Activated CD4-positive, alpha-beta memory T cell treated with anti-CD3 and anti-CD28 coated beads, Interleukin-2, amount 10 ng/mL, durations not matched to agents 7 days and 5 days (primary cell): ENCODE results near the gene TRIM47. TPM values are rescaled to one million over a fixed set of nuclear protein-coding genes. Genes with fewer than 3 reads are reported as not detected.

Source experiments
- CTCF ChIA-PET: fragments of 350-600 bp; sonication (Branson Sonifier 250); formaldehyde crosslinking; loops from one replicate; lab custom pipeline; 2021; ENCODE audit warnings: antibody characterized with exemption, inconsistent platforms; lab: Charles Lee
- POLR2A ChIA-PET: fragments of 350-600 bp; sonication (Branson Sonifier 250); formaldehyde crosslinking; loops from one replicate; lab custom pipeline; 2021; ENCODE audit warnings: antibody characterized with exemption; lab: Charles Lee
- DNase-seq: peaks from one replicate; pipeline ENCODE4 v3.0.0-alpha.2; 2020
- H3K27ac Mint-ChIP-seq: one replicate; pipeline ENCODE4 v1.8.0; 2021; ENCODE audit warnings: mild to moderate bottlenecking, mixed read lengths
- H3K27me3 Mint-ChIP-seq: one replicate; pipeline ENCODE4 v1.8.0; 2021; ENCODE audit warnings: mixed read lengths
- H3K36me3 Mint-ChIP-seq: one replicate; pipeline ENCODE4 v1.8.0; 2021; ENCODE audit warnings: low read depth, mixed read lengths
- H3K4me1 Mint-ChIP-seq: one replicate; pipeline ENCODE4 v1.8.0; 2021; ENCODE audit warnings: mixed read lengths
- H3K4me3 Mint-ChIP-seq: one replicate; pipeline ENCODE4 v1.8.0; 2021; ENCODE audit warnings: mild to moderate bottlenecking, mixed read lengths
- H3K9me3 Mint-ChIP-seq: one replicate; pipeline ENCODE4 v1.8.0; 2021; ENCODE audit warnings: mixed read lengths
- total RNA-seq, 2 experiments: library from RNA; stranded (reverse); gene quantifications; one replicate each; pipeline ENCODE4 v1.2.3, GENCODE V29; 2021

TRIM47 gene
- total RNA-seq, 2 experiments from 2014 or later = 31.9 to 33.8 TPM

GRCh38 chr17:75845933-75846691, 32.3 kb downstream of the TRIM47 start:
- H3K4me1 Mint-ChIP-seq = peaks cover 31% of the 10 kb centered on the region
- peak overlapping the region; percentile 81 for H3K27ac Mint-ChIP-seq
- peaks cover 45% of the 10 kb centered on the region for H3K36me3 Mint-ChIP-seq
- POLR2A ChIA-PET = interaction anchor here (1.6 to 8.7 kb wide), 8 partner anchors 9 to 179 kb away, joined by 7 to 87 read pairs (median 40); partner anchors contain the start of genes RECQL5, SAP30BP, TRIM65 and UNK
- peak overlapping the region; percentile 43 for H3K4me3 Mint-ChIP-seq
- no peaks in the 10 kb centered on the region for H3K27me3 Mint-ChIP-seq
- H3K9me3 Mint-ChIP-seq = no peaks in the 10 kb centered on the region
- CTCF ChIA-PET = interaction anchor here (0.8 to 6.9 kb wide), 10 partner anchors 12 to 159 kb away, joined by 3 to 85 read pairs (median 4); partner anchors contain the start of genes TRIM65, UNK and WBP2
- DNase-seq = no peak

GRCh38 chr17:75845058-75845711, 33.2 kb downstream of the TRIM47 start:
- CTCF ChIA-PET = interaction anchor here (0.8 to 6.9 kb wide), 9 partner anchors 13 to 161 kb away, joined by 3 to 85 read pairs (median 4); partner anchors contain the start of genes TRIM65, UNK and WBP2
- Mint-ChIP-seq H3K4me3 (peak overlapping the region; percentile 56), H3K27ac (peak overlapping the region; percentile 81), H3K36me3 (peaks cover 45% of the 10 kb centered on the region), H3K4me1 (peaks cover 33% of the 10 kb centered on the region), H3K9me3 (no peaks in the 10 kb centered on the region), H3K27me3 (no peaks in the 10 kb centered on the region)
- POLR2A ChIA-PET = interaction anchor here (1.2 to 8.7 kb wide), 13 partner anchors 10 to 178 kb away, joined by 4 to 87 read pairs (median 13); partner anchors contain the start of genes RECQL5, SAP30BP, TRIM65 and UNK
- peak; percentile 72 for DNase-seq

DNA sequence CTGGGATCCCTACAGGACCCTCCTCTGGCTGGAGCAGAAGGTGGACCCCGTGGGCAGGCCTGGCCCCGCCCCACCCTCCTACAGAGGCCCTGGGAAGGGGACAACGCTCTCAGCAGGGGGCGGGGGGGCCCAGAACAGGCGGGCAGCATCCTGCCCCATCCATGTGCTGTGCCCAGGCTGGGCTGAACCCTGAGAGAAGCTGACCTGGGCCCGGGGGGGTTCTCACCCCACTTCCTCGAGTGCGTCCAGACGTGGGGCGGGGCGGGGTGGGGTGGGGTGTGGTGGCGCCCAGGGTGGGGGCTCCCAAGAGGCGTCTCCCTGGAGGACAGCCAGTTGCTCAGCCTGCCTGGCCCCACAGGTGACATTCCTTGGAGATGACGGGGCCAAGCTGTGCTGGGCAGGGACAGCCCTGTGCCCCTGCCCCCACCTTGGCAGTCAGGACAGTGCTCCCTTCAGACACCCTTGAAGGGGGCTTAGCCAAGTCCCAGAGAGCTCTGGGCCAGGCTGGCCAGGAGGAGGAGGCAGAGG, 33.8 kb downstream of the TRIM47 start:
- peaks cover 48% of the 10 kb centered on the region for H3K36me3 Mint-ChIP-seq
- no peaks in the 10 kb centered on the region for H3K9me3 Mint-ChIP-seq
- no peaks in the 10 kb centered on the region for H3K27me3 Mint-ChIP-seq
- peak overlapping the region; percentile 97 for H3K4me3 Mint-ChIP-seq
- DNase-seq = no peak
- H3K27ac Mint-ChIP-seq = peak overlapping the region; percentile 96
- POLR2A ChIA-PET = interaction anchor here (1.2 to 8.7 kb wide), 15 partner anchors 10 to 388 kb away, joined by 3 to 87 read pairs (median 11); partner anchors contain the start of genes RECQL5, SAP30BP, TMEM94 and TRIM65
- CTCF ChIA-PET = interaction anchor here (0.5 to 6.9 kb wide), 14 partner anchors 13 to 222 kb away, joined by 3 to 85 read pairs (median 6); partner anchors contain the start of genes GALK1, UNK and WBP2
- H3K4me1 Mint-ChIP-seq = peaks cover 34% of the 10 kb centered on the region

GRCh38 chr17:75843577-75844529, 34.5 kb downstream of the TRIM47 start, which contains the start of gene UNC13D:
Gene UNC13D, minus strand, starts transcription at chr17:75844404. Its CDS starts 67 bp downstream, at chr17:75844337.
- Mint-ChIP-seq H3K4me3 (peak within 1 kb of the TSS; percentile 97), H3K27me3 (no peaks in the 10 kb centered on the region), H3K4me1 (peaks cover 35% of the 10 kb centered on the region), H3K36me3 (peaks cover 52% of the 10 kb centered on the region), H3K9me3 (no peaks in the 10 kb centered on the region), H3K27ac (peak within 1 kb of the TSS; percentile 96)
- ChIA-PET POLR2A (interaction anchor here (0.7 to 8.7 kb wide), 17 partner anchors 10 to 387 kb away, joined by 3 to 87 read pairs (median 11); partner anchors contain the start of genes MRPL38, TMEM94, TRIM65 and UNK), CTCF (interaction anchor here (0.5 to 6.9 kb wide), 18 partner anchors 10 to 223 kb away, joined by 3 to 85 read pairs (median 4); partner anchors contain the start of genes GALK1, TRIM65 and WBP2)
- peak; percentile 72 for DNase-seq

DNA sequence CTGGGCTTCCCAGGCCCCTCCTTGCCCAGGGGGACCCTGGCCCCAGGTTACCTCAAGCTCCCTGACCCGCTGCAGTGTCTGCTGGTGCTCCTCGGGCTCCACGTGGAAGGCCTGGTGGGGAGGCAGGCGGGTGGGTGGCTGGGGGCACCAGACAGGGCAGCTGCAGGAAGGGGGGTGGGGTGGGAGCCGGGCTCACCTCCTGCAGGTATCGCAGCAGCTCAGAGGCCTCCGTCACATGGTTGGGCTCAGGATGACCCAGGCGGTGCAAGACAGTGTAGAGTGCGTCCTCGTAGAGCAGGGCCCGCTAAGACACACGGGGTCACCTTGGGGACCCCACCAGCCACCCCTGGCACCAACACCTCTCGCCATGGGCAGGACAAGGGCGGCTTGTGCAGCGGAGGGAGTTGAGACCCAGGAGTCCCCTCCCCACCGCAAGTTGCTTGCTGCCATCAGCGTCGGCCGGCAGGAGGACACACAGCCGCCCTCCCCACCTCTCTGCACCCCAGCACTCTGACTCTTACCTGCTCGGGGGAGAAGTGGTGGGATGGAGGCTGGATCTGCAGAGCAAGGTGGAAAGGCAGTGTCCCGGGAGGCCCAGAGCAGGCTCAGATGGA, 35.3 kb downstream of the TRIM47 start:
- no peaks in the 10 kb centered on the region for H3K9me3 Mint-ChIP-seq
- peak; percentile 46 for DNase-seq
- peak overlapping the region; percentile 96 for H3K27ac Mint-ChIP-seq
- ChIA-PET CTCF (interaction anchor here (0.6 to 6.9 kb wide), 10 partner anchors 10 to 139 kb away, joined by 3 to 85 read pairs (median 5); partner anchors contain the start of genes TRIM65 and WBP2), POLR2A (interaction anchor here (0.6 to 8.7 kb wide), 17 partner anchors 9 to 387 kb away, joined by 3 to 87 read pairs (median 7); partner anchors contain the start of genes GALK1, MRPL38, TMEM94 and TRIM65)
- H3K27me3 Mint-ChIP-seq = no peaks in the 10 kb centered on the region
- H3K4me1 Mint-ChIP-seq = peaks cover 29% of the 10 kb centered on the region
- peaks cover 52% of the 10 kb centered on the region for H3K36me3 Mint-ChIP-seq
- H3K4me3 Mint-ChIP-seq = peak overlapping the region; percentile 97

DNA sequence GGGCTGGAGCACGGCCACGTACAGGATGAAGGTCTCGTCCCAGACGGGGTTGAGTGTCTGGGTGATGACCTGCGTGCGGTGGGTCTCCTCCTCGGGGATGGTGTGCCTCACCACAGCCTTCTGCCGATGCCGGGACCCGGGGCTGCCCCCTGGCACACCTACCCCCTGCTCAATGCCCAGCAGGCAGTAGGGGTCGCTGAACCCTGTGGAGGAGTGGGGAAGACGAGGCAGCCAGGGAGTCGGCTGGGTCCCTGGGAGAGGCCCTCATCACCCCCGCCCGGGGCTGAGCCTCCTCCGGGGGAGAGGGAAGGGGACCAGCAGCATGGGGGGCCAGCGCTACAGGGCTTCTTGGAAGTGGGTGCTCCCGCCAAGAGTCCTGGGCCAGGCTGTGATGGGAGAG, 36.0 kb downstream of the TRIM47 start:
- no peaks in the 10 kb centered on the region for H3K9me3 Mint-ChIP-seq
- peaks cover 27% of the 10 kb centered on the region for H3K4me1 Mint-ChIP-seq
- DNase-seq = no peak
- peak overlapping the region; percentile 97 for H3K4me3 Mint-ChIP-seq
- no peaks in the 10 kb centered on the region for H3K27me3 Mint-ChIP-seq
- ChIA-PET CTCF (interaction anchor here (1.8 to 6.9 kb wide), 3 partner anchors 16 to 89 kb away, joined by 5 to 85 read pairs (median 7); partner anchors contain the start of gene WBP2), POLR2A (interaction anchor here (0.6 to 8.7 kb wide), 11 partner anchors 8 to 77 kb away, joined by 3 to 87 read pairs (median 18); partner anchors contain the start of genes GALK1, TRIM65, UNK and WBP2)
- no peak overlapping the region for H3K27ac Mint-ChIP-seq
- peaks cover 51% of the 10 kb centered on the region for H3K36me3 Mint-ChIP-seq

GRCh38 chr17:75840799-75841164, 37.6 kb downstream of the TRIM47 start:
- H3K27me3 Mint-ChIP-seq = no peaks in the 10 kb centered on the region
- H3K9me3 Mint-ChIP-seq = no peaks in the 10 kb centered on the region
- DNase-seq = no peak
- peaks cover 28% of the 10 kb centered on the region for H3K4me1 Mint-ChIP-seq
- peak overlapping the region; percentile 21 for H3K27ac Mint-ChIP-seq
- ChIA-PET POLR2A (interaction anchor here (2.1 kb wide), 1 partner anchor 8 kb away, joined by 5 read pairs; no protein-coding TSS in a partner anchor), CTCF (interaction anchor here (1.0 kb wide), 1 partner anchor 87 kb away, joined by 3 read pairs; no protein-coding TSS in a partner anchor)
- no peak overlapping the region for H3K4me3 Mint-ChIP-seq
- H3K36me3 Mint-ChIP-seq = peaks cover 42% of the 10 kb centered on the region

GRCh38 chr17:75839942-75840798, 38.2 kb downstream of the TRIM47 start:
- ChIA-PET CTCF (interaction anchor here (1.0 kb wide), 1 partner anchor 87 kb away, joined by 3 read pairs; no protein-coding TSS in a partner anchor), POLR2A (interaction anchor here (0.6 to 2.1 kb wide), 2 partner anchors 8 to 63 kb away, joined by 3 to 5 read pairs; no protein-coding TSS in a partner anchor)
- H3K4me1 Mint-ChIP-seq = peaks cover 24% of the 10 kb centered on the region
- H3K27ac Mint-ChIP-seq = no peak overlapping the region
- no peaks in the 10 kb centered on the region for H3K9me3 Mint-ChIP-seq
- peaks cover 39% of the 10 kb centered on the region for H3K36me3 Mint-ChIP-seq
- no peaks in the 10 kb centered on the region for H3K27me3 Mint-ChIP-seq
- H3K4me3 Mint-ChIP-seq = no peak overlapping the region
- DNase-seq = no peak

DNA sequence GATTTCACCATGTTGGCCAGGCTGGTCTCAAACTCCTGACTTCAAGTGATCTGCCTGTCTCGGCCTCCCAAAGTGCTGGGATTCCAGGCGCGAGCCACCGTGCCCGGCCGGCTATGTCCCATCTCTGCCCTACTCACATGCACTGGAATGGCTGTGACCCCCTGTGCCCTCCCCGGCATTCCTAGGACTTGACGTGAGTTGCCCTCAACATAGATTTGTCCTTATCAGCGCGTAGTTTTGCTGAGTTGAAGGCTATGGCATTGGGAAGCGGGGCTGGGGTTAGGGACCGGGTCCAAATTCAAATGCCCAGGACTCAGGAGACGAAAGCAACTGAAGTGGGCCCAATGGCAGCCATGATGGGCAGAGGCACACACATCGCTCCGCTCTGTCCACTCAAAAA, 40.0 kb downstream of the TRIM47 start:
- Mint-ChIP-seq H3K4me1 (peaks cover 33% of the 10 kb centered on the region), H3K27me3 (no peaks in the 10 kb centered on the region), H3K27ac (no peak overlapping the region), H3K9me3 (no peaks in the 10 kb centered on the region), H3K36me3 (peaks cover 55% of the 10 kb centered on the region), H3K4me3 (no peak overlapping the region)
- CTCF ChIA-PET = no interaction called here
- POLR2A ChIA-PET = interaction anchor here (1.0 kb wide), 1 partner anchor 9 kb away, joined by 5 read pairs; no protein-coding TSS in a partner anchor
- DNase-seq = no peak

DNA sequence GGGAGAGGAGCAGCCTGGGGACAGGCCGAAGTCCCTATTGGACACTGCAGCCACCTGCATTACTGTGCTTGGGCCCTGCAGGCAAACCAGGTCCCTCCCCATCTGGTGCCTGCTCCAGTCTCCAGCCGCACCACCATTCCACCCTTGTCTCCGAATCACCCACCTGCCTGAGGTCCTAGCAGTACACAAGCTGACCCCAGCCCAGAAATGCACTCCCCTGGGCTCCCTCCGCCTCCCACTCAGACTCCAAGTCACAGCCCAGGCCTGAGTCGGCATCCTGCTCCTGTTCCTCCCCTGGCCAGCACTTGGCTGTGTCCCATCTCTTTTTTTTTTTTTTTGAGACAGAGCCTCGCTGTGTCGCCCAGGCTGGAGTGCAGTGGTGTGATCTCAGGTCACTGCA, 40.5 kb downstream of the TRIM47 start:
- POLR2A ChIA-PET = no interaction called here
- Mint-ChIP-seq H3K4me1 (peaks cover 39% of the 10 kb centered on the region), H3K9me3 (no peaks in the 10 kb centered on the region), H3K36me3 (peaks cover 56% of the 10 kb centered on the region), H3K27me3 (no peaks in the 10 kb centered on the region), H3K27ac (no peak overlapping the region), H3K4me3 (no peak overlapping the region)
- DNase-seq = no peak
- CTCF ChIA-PET = interaction anchor here (1.4 kb wide), 1 partner anchor 84 kb away, joined by 4 read pairs; no protein-coding TSS in a partner anchor
